NB4 (cell line): Measurements from ENCODE around the gene CRIM1.

ENCODE experiments used
- DNase-seq: peaks from one replicate; pipeline ENCODE4 v3.0.0; 2010; ENCODE audit warnings: low read depth
- H3K4me3 ChIP-seq: one replicate; pipeline ENCODE4 v1.5.1; 2011; ENCODE audit warnings: mild to moderate bottlenecking, low read depth, low read length, moderate library complexity
- CTCF ChIP-seq: IDR thresholded peaks from one replicate; pipeline ENCODE4 v1.5.1; 2012; ENCODE audit warnings: low read depth, low read length
- MAX ChIP-seq: IDR thresholded peaks from 2 replicates; pipeline ENCODE4 v1.6.1; 2011; ENCODE audit warnings: low read depth, low read length
- MYC ChIP-seq: IDR thresholded peaks from 2 replicates; pipeline ENCODE4 v1.6.1; 2011; ENCODE audit warnings: low read depth, low read length
- POLR2A ChIP-seq: IDR thresholded peaks from 2 replicates; pipeline ENCODE4 v1.6.1; 2011; ENCODE audit warnings: mild to moderate bottlenecking; ENCODE audit not compliant: insufficient read length; ENCODE audit errors: extremely low read depth

The CRIM1 gene

DNA sequence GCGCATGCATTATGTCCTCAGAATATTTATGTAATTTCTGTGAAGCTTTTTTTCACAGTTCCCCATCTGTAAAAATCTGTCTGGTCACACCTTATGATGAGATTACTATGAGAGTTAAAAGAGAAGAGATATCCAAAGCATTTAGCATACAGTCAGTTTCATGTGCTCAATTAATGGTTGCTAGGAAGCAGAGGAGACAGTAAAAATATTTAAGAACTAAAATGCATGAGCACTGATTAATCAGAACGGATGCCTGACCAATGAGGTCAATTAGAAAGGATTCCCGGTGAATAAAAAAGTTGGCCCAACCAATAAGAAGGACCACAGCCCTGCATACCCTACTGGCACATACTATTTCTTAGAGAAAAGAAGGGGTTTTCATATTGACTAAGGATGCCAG lies 12.0 kb upstream of the CRIM1 start:
- TF ChIP-seq MAX, result no peak
- no peak for TF ChIP-seq MYC
- TF ChIP-seq POLR2A, result no peak
- no peak for TF ChIP-seq CTCF
- no peak for DNase-seq
- H3K4me3 ChIP-seq, result no peak overlapping the region

- no peak for TF ChIP-seq CTCF
- no peak for TF ChIP-seq POLR2A
- no peak for TF ChIP-seq MAX
- TF ChIP-seq MYC, result no peak
- no peak overlapping the region for H3K4me3 ChIP-seq
- no peak for DNase-seq
Measured at GRCh38 chr2:36348721-36349120, 6.9 kb upstream of the CRIM1 start.

DNA sequence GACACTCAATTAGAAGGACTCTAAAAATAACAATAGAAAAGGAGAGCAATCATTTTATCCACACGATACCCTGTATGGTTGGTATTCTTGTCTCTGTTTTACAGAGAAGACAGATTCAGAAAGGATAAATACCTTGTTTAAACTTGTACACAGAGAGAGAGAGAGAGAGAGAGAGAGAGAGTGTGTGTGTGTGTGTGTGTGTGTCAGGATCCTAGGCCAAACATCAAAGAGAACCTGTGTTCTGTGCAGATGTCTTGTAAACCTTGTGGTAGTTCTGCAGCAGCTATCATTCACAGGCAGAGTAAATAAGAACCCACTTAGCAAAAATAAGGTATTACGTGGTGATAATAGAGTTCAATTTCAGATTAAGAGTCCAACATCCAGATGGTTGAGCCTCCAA lies 4.3 kb upstream of the CRIM1 start:
- no peak for DNase-seq
- no peak for TF ChIP-seq POLR2A
- TF ChIP-seq MAX, result no peak
- no peak for TF ChIP-seq MYC
- TF ChIP-seq CTCF, result no peak

DNA sequence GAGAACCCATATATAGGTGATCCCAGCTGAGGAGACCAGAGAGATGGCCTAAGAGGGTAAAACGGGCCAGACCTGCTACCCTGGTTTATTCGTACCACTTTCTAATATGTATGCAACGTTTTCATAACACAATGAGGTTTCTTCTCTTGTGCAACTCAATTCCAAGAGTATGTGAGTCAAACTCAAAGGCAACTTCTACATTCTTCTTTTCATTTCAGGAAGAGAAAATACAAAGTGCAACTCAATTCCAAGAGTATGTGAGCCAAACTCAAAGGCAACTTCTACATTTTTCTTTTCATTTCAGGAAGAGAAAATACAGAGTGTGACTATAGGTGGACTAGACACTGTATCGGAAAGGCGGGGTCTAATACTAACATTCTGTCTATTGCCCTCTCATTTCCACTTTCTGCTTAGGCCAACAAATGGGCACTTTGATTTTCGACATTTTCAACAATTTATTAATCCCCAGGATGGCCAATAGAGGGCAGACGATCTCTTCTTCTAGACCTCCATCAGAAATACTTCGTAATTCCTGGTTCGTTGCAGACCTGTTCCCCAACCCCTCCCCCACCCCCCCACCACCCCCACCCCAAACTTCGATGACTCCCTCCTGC lies 3.7 kb upstream of the CRIM1 start:
- TF ChIP-seq MYC (no peak), CTCF (peak; percentile 55)
- no peak overlapping the region for H3K4me3 ChIP-seq
- DNase-seq, result peak; percentile 64

More for the DNA sequence above, 4.3 kb upstream of the CRIM1 start:
- no peak overlapping the region for H3K4me3 ChIP-seq

- no peak overlapping the region for H3K4me3 ChIP-seq
- no peak for DNase-seq
- TF ChIP-seq POLR2A (no peak), MAX (no peak), CTCF (no peak), MYC (no peak)
Measured at GRCh38 chr2:36352701-36353100, 2.9 kb upstream of the CRIM1 start.

DNA sequence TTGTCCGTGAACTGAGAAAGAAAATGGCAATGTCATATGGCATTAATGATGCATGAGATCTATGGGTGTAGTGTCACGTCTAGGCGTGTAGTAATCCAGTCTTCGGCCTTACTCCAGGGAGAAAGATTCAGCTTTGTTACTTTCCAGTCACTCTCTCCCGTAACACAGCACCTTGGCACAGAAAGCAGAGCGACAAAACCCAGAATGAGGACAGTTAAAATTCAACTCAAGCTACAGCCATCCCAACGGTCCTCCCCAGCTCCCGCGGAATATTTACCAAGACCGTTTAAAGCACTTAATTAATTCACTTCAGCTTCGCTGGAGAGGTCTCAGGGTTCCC lies 797 bp upstream of the CRIM1 start:
- TF ChIP-seq MYC (no peak), MAX (no peak), CTCF (no peak), POLR2A (no peak)
- DNase-seq, result no peak
- H3K4me3 ChIP-seq, result no peak overlapping the region
